CD4-positive, CD25-positive, alpha-beta regulatory T cell (primary cell): Measurements from ENCODE around the gene FAM114A1. TPM values are rescaled to one million over a fixed set of nuclear protein-coding genes. Genes with fewer than 3 reads are reported as not detected.

Experiments
- ATAC-seq, 2 donors: fragments of 150-1000 bp; cut with Tn5 transposase; one replicate each; pipeline ENCODE4 v1.10.0; 2021; ENCODE audit warnings: low read depth in 2 of 2, moderate number of reproducible peaks in 2 of 2, moderate library complexity in 1 of 2
- DNase-seq, 3 donors: peaks; one replicate each; pipeline versions ENCODE4 v3.0.0 to v3.0.0-alpha.2; 2012 to 2022; ENCODE audit warnings: mixed read lengths in 1 of 3
- H3K27ac ChIP-seq: one replicate; pipeline ENCODE4 v1.7.0; 2013; ENCODE audit warnings: mild to moderate bottlenecking, low read length; ENCODE audit not compliant: insufficient read depth, poor library complexity, severe bottlenecking
- H3K27me3 ChIP-seq: one replicate; pipeline ENCODE4 v1.7.0; 2013; ENCODE audit warnings: low read length; ENCODE audit not compliant: control insufficient read depth, insufficient read depth
- H3K36me3 ChIP-seq: one replicate; pipeline ENCODE4 v1.7.0; 2013; ENCODE audit warnings: mild to moderate bottlenecking, low read length, moderate library complexity; ENCODE audit not compliant: control insufficient read depth, insufficient read depth
- H3K4me1 ChIP-seq: 2 replicates; pipeline ENCODE4 v1.7.0; 2013; ENCODE audit warnings: mild to moderate bottlenecking, low read length; ENCODE audit not compliant: insufficient read depth, control insufficient read depth, poor library complexity, severe bottlenecking
- H3K4me3 ChIP-seq: one replicate; pipeline ENCODE4 v1.7.0; 2013; ENCODE audit warnings: low read depth, mild to moderate bottlenecking, low read length, moderate library complexity
- H3K9me3 ChIP-seq, 2 experiments: 1 replicate in 1 of 2; 2 replicates in 1 of 2; pipeline ENCODE4 v1.7.0; 2013; ENCODE audit warnings: low read length in 2 of 2, mild to moderate bottlenecking in 1 of 2, moderate library complexity in 1 of 2; ENCODE audit not compliant: control insufficient read depth in 2 of 2
- H3K27ac Mint-ChIP-seq, 3 donors: one replicate each; pipeline ENCODE4 v1.8.0; 2020 to 2022; ENCODE audit warnings: mild to moderate bottlenecking in 3 of 3, mixed read lengths in 3 of 3, moderate library complexity in 2 of 3
- H3K27me3 Mint-ChIP-seq: one replicate; pipeline ENCODE4 v1.8.0; 2022; ENCODE audit warnings: mild to moderate bottlenecking, mixed read lengths
- H3K36me3 Mint-ChIP-seq: one replicate; pipeline ENCODE4 v1.8.0; 2020; ENCODE audit warnings: mixed read lengths
- H3K4me1 Mint-ChIP-seq, 4 donors: one replicate each; pipeline ENCODE4 v1.8.0; 2020 to 2022; ENCODE audit warnings: mixed read lengths in 4 of 4, mild to moderate bottlenecking in 1 of 4
- H3K4me3 Mint-ChIP-seq, 4 donors: one replicate each; pipeline ENCODE4 v1.8.0; 2020 to 2022; ENCODE audit warnings: mild to moderate bottlenecking in 4 of 4, mixed read lengths in 4 of 4, moderate library complexity in 3 of 4
- H3K9me3 Mint-ChIP-seq, 7 donors: one replicate each; pipeline ENCODE4 v1.8.0; 2020 to 2022; ENCODE audit warnings: mixed read lengths in 7 of 7, mild to moderate bottlenecking in 3 of 7, moderate library complexity in 2 of 7
- polyA plus RNA-seq, 4 donors: library from polyadenylated mRNA; unstranded; fragments of 300-500 nt; fragmentation: Illumina TruSeq; gene quantifications; one replicate each; pipeline ENCODE4 v1.2.3, GENCODE V29; 2021
- total RNA-seq: library from RNA; stranded (reverse); gene quantifications from one replicate; pipeline ENCODE4 v1.2.3, GENCODE V29; 2022

FAM114A1 gene
- total and polyA plus RNA-seq, 5 donors from 2014 or later, result not detected

- H3K9me3 ChIP-seq, result peaks cover under 1% of the 10 kb centered on the region in 2 experiments
- Mint-ChIP-seq H3K9me3 (peaks cover 0 to 7% (median 2%) of the 10 kb centered on the region in 7 donors), H3K4me1 (peaks cover 0 to 10% (median 0%) of the 10 kb centered on the region in 4 donors), H3K36me3 (peaks cover 22% of the 10 kb centered on the region), H3K4me3 (no peak overlapping the region), H3K27me3 (no peaks in the 10 kb centered on the region), H3K27ac (no peak overlapping the region)
- ATAC-seq (no peak), DNase-seq (no peak)
- no peak overlapping the region for H3K4me3 ChIP-seq
- H3K27ac ChIP-seq, result no peak overlapping the region
- no peaks in the 10 kb centered on the region for H3K27me3 ChIP-seq
- H3K4me1 ChIP-seq, result no peaks in the 10 kb centered on the region
- H3K36me3 ChIP-seq, result no peaks in the 10 kb centered on the region
These were observed 38.4 kb upstream of the FAM114A1 start for GRCh38 chr4:38829237-38829636.

- H3K27me3 ChIP-seq, result no peaks in the 10 kb centered on the region
- peaks cover 10 to 12% of the 10 kb centered on the region in 2 experiments for H3K9me3 ChIP-seq
- H3K4me3 Mint-ChIP-seq, result no peak overlapping the region
- no peaks in the 10 kb centered on the region for H3K4me1 ChIP-seq
- peaks cover 0 to 13% (median 0%) of the 10 kb centered on the region in 4 donors for H3K4me1 Mint-ChIP-seq
- H3K27ac Mint-ChIP-seq, result no peak overlapping the region
- ATAC-seq (no peak), DNase-seq (no peak)
- no peaks in the 10 kb centered on the region for H3K27me3 Mint-ChIP-seq
- H3K36me3 ChIP-seq, result no peaks in the 10 kb centered on the region
- H3K4me3 ChIP-seq, result no peak overlapping the region
- H3K27ac ChIP-seq, result no peak overlapping the region
- peaks cover 25% of the 10 kb centered on the region for H3K36me3 Mint-ChIP-seq
- peaks cover 0 to 21% (median 8%) of the 10 kb centered on the region in 7 donors for H3K9me3 Mint-ChIP-seq
These were observed 36.0 kb upstream of the FAM114A1 start for GRCh38 chr4:38831653-38832052.

- Histone ChIP-seq H3K4me1 (peaks cover 2% of the 10 kb centered on the region), H3K27me3 (no peaks in the 10 kb centered on the region), H3K9me3 (peaks cover 10 to 12% of the 10 kb centered on the region in 2 experiments), H3K36me3 (no peaks in the 10 kb centered on the region), H3K4me3 (no peak overlapping the region), H3K27ac (no peak overlapping the region)
- H3K4me3 Mint-ChIP-seq, result no peak overlapping the region
- H3K36me3 Mint-ChIP-seq, result peaks cover 22% of the 10 kb centered on the region
- ATAC-seq, result no peak
- no peak for DNase-seq
- no peaks in the 10 kb centered on the region for H3K27me3 Mint-ChIP-seq
- H3K27ac Mint-ChIP-seq, result no peak overlapping the region
- H3K4me1 Mint-ChIP-seq, result peaks cover 0 to 19% (median under 1%) of the 10 kb centered on the region in 4 donors
- H3K9me3 Mint-ChIP-seq, result peaks cover 0 to 21% (median 8%) of the 10 kb centered on the region in 7 donors
These were observed 35.4 kb upstream of the FAM114A1 start for GRCh38 chr4:38832206-38832605.

GRCh38 chr4:38832624-38833528 is 34.7 kb upstream of the FAM114A1 start:
- Mint-ChIP-seq H3K36me3 (peaks cover 19% of the 10 kb centered on the region), H3K4me1 (peaks cover 6 to 25% (median 8%) of the 10 kb centered on the region in 4 donors), H3K27ac (peak overlapping the region in 1 of 3 donors; percentile 84), H3K27me3 (no peaks in the 10 kb centered on the region), H3K4me3 (no peak overlapping the region), H3K9me3 (peaks cover 2 to 21% (median 8%) of the 10 kb centered on the region in 7 donors)
- DNase-seq (no peak), ATAC-seq (no peak)
- Histone ChIP-seq H3K27me3 (no peaks in the 10 kb centered on the region), H3K9me3 (peaks cover 10 to 12% of the 10 kb centered on the region in 2 experiments), H3K36me3 (no peaks in the 10 kb centered on the region), H3K27ac (no peak overlapping the region), H3K4me3 (no peak overlapping the region), H3K4me1 (peaks cover 9% of the 10 kb centered on the region)

- H3K27me3 Mint-ChIP-seq, result no peaks in the 10 kb centered on the region
These were observed 33.0 kb upstream of the FAM114A1 start for GRCh38 chr4:38834570-38834969.

GRCh38 chr4:38837334-38837733 is 30.3 kb upstream of the FAM114A1 start:
- peak overlapping the region; percentile 61 for H3K4me3 ChIP-seq
- Mint-ChIP-seq H3K4me1 (peaks cover 9 to 31% (median 16%) of the 10 kb centered on the region in 4 donors), H3K36me3 (peaks cover 19% of the 10 kb centered on the region), H3K27ac (peak overlapping the region in 1 of 3 donors; percentile 9), H3K4me3 (peak overlapping the region; percentile 22 to 73 (median 54)), H3K27me3 (no peaks in the 10 kb centered on the region), H3K9me3 (peaks cover 2 to 21% (median 8%) of the 10 kb centered on the region in 7 donors)
- peaks cover 10 to 12% of the 10 kb centered on the region in 2 experiments for H3K9me3 ChIP-seq
- ATAC-seq (no peak), DNase-seq (no peak)
- no peak overlapping the region for H3K27ac ChIP-seq
- H3K4me1 ChIP-seq, result peaks cover 15% of the 10 kb centered on the region
- no peaks in the 10 kb centered on the region for H3K36me3 ChIP-seq
- no peaks in the 10 kb centered on the region for H3K27me3 ChIP-seq

More at GRCh38 chr4:38834570-38834969, 33.0 kb upstream of the FAM114A1 start:
- H3K36me3 ChIP-seq, result no peaks in the 10 kb centered on the region
- no peak overlapping the region for H3K4me3 ChIP-seq
- H3K9me3 ChIP-seq, result peaks cover 10 to 12% of the 10 kb centered on the region in 2 experiments
- H3K4me3 Mint-ChIP-seq, result no peak overlapping the region
- no peak for ATAC-seq
- no peak for DNase-seq
- H3K9me3 Mint-ChIP-seq, result peaks cover 2 to 21% (median 8%) of the 10 kb centered on the region in 7 donors
- H3K4me1 ChIP-seq, result peaks cover 15% of the 10 kb centered on the region
- no peaks in the 10 kb centered on the region for H3K27me3 ChIP-seq
- H3K27ac Mint-ChIP-seq, result no peak overlapping the region
- no peak overlapping the region for H3K27ac ChIP-seq
- H3K4me1 Mint-ChIP-seq, result peaks cover 9 to 37% (median 16%) of the 10 kb centered on the region in 4 donors
- peaks cover 19% of the 10 kb centered on the region for H3K36me3 Mint-ChIP-seq

GRCh38 chr4:38837849-38838248 is 29.8 kb upstream of the FAM114A1 start:
- Mint-ChIP-seq H3K9me3 (peaks cover 2 to 21% (median 8%) of the 10 kb centered on the region in 7 donors), H3K27ac (peak overlapping the region in 2 of 3 donors; percentile 9 to 65), H3K4me1 (peaks cover 9 to 29% (median 16%) of the 10 kb centered on the region in 4 donors), H3K27me3 (no peaks in the 10 kb centered on the region), H3K36me3 (peaks cover 19% of the 10 kb centered on the region), H3K4me3 (peak overlapping the region; percentile 22 to 73 (median 54))
- no peaks in the 10 kb centered on the region for H3K27me3 ChIP-seq
- peaks cover 10 to 12% of the 10 kb centered on the region in 2 experiments for H3K9me3 ChIP-seq
- ATAC-seq, result peak; percentile 82 to 85
- H3K4me1 ChIP-seq, result peaks cover 15% of the 10 kb centered on the region
- peak overlapping the region; percentile 61 for H3K4me3 ChIP-seq
- no peaks in the 10 kb centered on the region for H3K36me3 ChIP-seq
- DNase-seq, result peak in 2 of 3 donors; percentile 51 to 64
- no peak overlapping the region for H3K27ac ChIP-seq
